ENCODE results near the gene COMMD10. TPM values are rescaled to one million over a fixed set of nuclear protein-coding genes. Genes with fewer than 3 reads are reported as not detected.

The COMMD10 gene
- total RNA-seq, 1 experiment from 2014 or later, result 39.8 TPM

- Mint-ChIP-seq H3K27ac (ENCODE audit: unreplicated experiment) (no peak overlapping the region), H3K9me3 (ENCODE audit: low read depth, unreplicated experiment) (no peaks in the 10 kb centered on the region), H3K4me1 (ENCODE audit: low read depth, unreplicated experiment) (no peaks in the 10 kb centered on the region), H3K36me3 (ENCODE audit: insufficient read depth, unreplicated experiment) (no peaks in the 10 kb centered on the region), H3K4me3 (ENCODE audit: low read depth, unreplicated experiment) (no peak overlapping the region), H3K27me3 (ENCODE audit: unreplicated experiment) (no peaks in the 10 kb centered on the region)
- BruUV-seq (replicated peaks), result no TSS peak
- DNase-seq, result no peak
- intact Hi-C loops (cut with micrococcal nuclease; ENCODE audit: unreplicated experiment), result no loop called here
- TF ChIP-seq CTCF (IDR thresholded peaks at IDR 0.05; ENCODE audit: unreplicated experiment), result no peak
- CTCF ChIA-PET, result no interaction called here
Measured at GRCh38 chr5:116046823-116047222, 38.0 kb upstream of the COMMD10 start.

- no peaks in the 10 kb centered on the region for H3K9me3 Mint-ChIP-seq (ENCODE audit: low read depth, unreplicated experiment)
- no peaks in the 10 kb centered on the region for H3K4me1 Mint-ChIP-seq (ENCODE audit: low read depth, unreplicated experiment)
- peaks cover 15% of the 10 kb centered on the region for H3K27me3 Mint-ChIP-seq (ENCODE audit: unreplicated experiment)
- BruUV-seq (replicated peaks), result no TSS peak
- no peak for DNase-seq
- no peak for TF ChIP-seq CTCF (IDR thresholded peaks at IDR 0.05; ENCODE audit: unreplicated experiment)
- H3K36me3 Mint-ChIP-seq (ENCODE audit: insufficient read depth, unreplicated experiment), result no peaks in the 10 kb centered on the region
- H3K4me3 Mint-ChIP-seq (ENCODE audit: low read depth, unreplicated experiment), result no peak overlapping the region
- intact Hi-C loops (cut with micrococcal nuclease; ENCODE audit: unreplicated experiment), result no loop called here
- H3K27ac Mint-ChIP-seq (ENCODE audit: unreplicated experiment), result no peak overlapping the region
- CTCF ChIA-PET, result no interaction called here
Measured at GRCh38 chr5:116058346-116058936, 26.4 kb upstream of the COMMD10 start.

- DNase-seq, result no peak
- intact Hi-C loops (cut with micrococcal nuclease; ENCODE audit: unreplicated experiment), result no loop called here
- H3K4me1 Mint-ChIP-seq (ENCODE audit: low read depth, unreplicated experiment), result no peaks in the 10 kb centered on the region
- H3K36me3 Mint-ChIP-seq (ENCODE audit: insufficient read depth, unreplicated experiment), result no peaks in the 10 kb centered on the region
- no TSS peak for BruUV-seq (replicated peaks)
- CTCF ChIA-PET, result no interaction called here
- no peaks in the 10 kb centered on the region for H3K9me3 Mint-ChIP-seq (ENCODE audit: low read depth, unreplicated experiment)
- no peak overlapping the region for H3K4me3 Mint-ChIP-seq (ENCODE audit: low read depth, unreplicated experiment)
- peaks cover 11% of the 10 kb centered on the region for H3K27me3 Mint-ChIP-seq (ENCODE audit: unreplicated experiment)
- H3K27ac Mint-ChIP-seq (ENCODE audit: unreplicated experiment), result no peak overlapping the region
- no peak for TF ChIP-seq CTCF (IDR thresholded peaks at IDR 0.05; ENCODE audit: unreplicated experiment)
Measured at GRCh38 chr5:116062352-116062751, 22.5 kb upstream of the COMMD10 start.

GRCh38 chr5:116063950-116064349 lies 20.9 kb upstream of the COMMD10 start:
- Mint-ChIP-seq H3K27ac (ENCODE audit: unreplicated experiment) (no peak overlapping the region), H3K4me1 (ENCODE audit: low read depth, unreplicated experiment) (no peaks in the 10 kb centered on the region), H3K9me3 (ENCODE audit: low read depth, unreplicated experiment) (no peaks in the 10 kb centered on the region), H3K27me3 (ENCODE audit: unreplicated experiment) (no peaks in the 10 kb centered on the region), H3K4me3 (ENCODE audit: low read depth, unreplicated experiment) (no peak overlapping the region), H3K36me3 (ENCODE audit: insufficient read depth, unreplicated experiment) (no peaks in the 10 kb centered on the region)
- CTCF ChIA-PET, result no interaction called here
- intact Hi-C loops (cut with micrococcal nuclease; ENCODE audit: unreplicated experiment), result no loop called here
- no peak for DNase-seq
- BruUV-seq (replicated peaks), result no TSS peak
- TF ChIP-seq CTCF (IDR thresholded peaks at IDR 0.05; ENCODE audit: unreplicated experiment), result no peak

Measured in Calu3 (cell line).